ENCODE data around the gene ZNF480.
"Not testable (repeated sequence)": the region's sequence is repeated elsewhere in the genome, so short reads cannot be mapped to it uniquely, and the experiment has no call there.

Gene ZNF480

GRCh38 chr19:52339022-52339421 lies 42.1 kb downstream of the ZNF480 start:
- DNase-seq, result not testable (repeated sequence)

- peak; percentile 30 for DNase-seq
Measured at GRCh38 chr19:52343548-52343947, 46.6 kb downstream of the ZNF480 start.

- no peak for DNase-seq
Measured at GRCh38 chr19:52345162-52345561, 48.2 kb downstream of the ZNF480 start.

DNA sequence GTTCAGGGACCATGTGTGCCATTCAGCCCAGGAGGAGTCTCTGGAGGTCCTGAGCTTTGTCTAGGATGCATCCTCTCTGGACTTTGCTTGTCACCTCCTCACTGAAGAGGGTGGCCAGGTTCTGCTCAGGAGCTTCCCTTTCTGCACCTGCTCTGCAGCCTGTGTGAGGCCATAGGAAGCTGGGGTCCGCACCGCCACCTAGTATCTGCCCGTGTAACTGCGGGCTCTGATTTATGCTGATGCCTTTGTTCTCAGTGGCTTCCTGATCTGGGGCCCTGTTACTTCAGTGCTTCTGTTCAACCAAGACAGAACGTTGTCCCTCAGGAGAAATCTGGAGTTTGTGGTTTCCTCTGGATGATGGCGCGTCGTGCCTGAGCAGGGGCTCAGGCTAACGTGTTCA lies 54.5 kb downstream of the ZNF480 start:
- no peak for DNase-seq

DNA sequence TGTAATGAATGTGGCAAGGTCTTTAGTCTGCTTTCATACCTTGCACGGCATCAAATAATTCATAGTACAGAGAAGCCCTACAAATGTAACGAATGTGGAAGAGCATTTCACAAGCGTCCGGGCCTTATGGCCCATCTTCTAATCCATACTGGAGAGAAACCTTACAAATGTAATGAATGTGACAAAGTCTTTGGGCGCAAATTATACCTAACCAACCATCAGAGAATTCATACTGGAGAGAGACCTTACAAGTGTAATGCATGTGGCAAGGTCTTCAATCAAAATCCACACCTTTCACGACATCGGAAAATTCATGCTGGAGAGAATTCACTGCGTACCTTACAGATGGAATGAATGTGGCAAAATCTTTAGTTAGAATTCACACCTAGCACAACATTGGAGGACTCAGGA lies 69.5 kb downstream of the ZNF480 start:
- DNase-seq, result no peak

DNA sequence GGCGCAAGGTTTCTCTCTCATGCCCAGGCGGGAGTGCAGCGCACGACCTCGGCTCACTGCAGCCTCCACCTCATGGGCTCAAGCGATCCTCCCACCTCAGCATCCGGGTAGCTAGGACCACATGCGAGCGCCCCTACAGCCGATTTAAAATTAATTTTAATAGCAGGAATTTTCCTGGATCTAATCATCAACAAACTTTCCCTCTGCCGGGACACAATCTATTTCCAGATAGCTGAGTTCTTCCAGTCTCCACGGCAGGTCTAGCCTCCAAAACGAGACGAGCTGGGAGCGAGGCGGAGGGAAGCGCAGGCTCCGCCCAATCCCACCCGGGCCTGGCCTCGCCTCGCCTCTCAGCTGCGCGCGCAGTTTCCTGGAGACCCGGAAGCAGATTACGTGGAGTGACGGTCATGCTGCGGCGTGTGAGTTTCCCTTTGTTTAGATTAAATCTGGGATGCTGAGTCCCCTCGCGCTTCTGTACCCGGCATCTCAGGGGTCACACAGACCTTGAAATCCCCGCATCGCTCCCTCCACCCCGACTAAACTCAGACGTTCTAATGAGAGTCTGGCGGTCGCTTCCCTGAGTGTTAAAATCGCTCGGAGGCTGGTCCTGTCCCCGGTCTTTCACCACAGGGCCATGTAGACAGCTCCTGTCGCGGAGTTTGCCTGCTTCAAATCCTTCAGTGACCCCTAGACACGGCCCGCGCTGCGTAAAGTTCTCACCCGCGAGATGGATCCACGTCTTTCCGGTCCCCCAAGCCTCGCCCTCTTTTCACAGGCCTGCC lies 72.8 kb downstream of the ZNF480 start, which contains the start of gene ZNF880:
TSS of gene ZNF880 (plus strand) at position 365 of the 782 bp plus-strand sequence. CDS start at position 408, 43 bp downstream.
- DNase-seq, result peak; percentile 88

DNA sequence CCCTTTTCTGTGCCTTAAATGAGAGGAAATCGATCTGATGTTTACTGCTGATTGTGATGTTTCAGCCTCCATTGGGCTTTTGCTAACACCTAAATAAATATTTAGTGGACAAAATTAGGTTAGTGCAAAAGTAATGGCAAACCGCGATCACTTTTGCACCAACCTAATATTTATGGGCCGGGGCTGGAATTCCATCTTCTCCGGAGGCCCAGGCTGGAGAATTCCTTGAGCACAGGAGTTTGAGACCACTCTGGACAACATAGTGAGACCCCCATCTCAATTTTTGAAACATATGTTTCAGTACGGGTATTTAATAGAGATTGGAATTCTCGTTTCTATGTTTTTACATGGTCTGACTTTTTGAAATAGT lies 73.4 kb downstream of the ZNF480 start:
- no peak for DNase-seq

All from activated CD4-positive, alpha-beta T cell treated with anti-CD3 and anti-CD28 coated beads, Interleukin-2, amount 50 U/mL, for 1 hour (primary cell).